Esophagus muscularis mucosa (tissue), 4 donors: ENCODE measurements around the gene ADORA2B. TPM values are rescaled to one million over a fixed set of nuclear protein-coding genes. Genes with fewer than 3 reads are reported as not detected.
A peak's percentile ranks its signal among the peaks of the same experiment; 100 is the strongest.

Experiments
- DNase-seq: peaks from one replicate; pipeline ENCODE4 v3.0.0-alpha.2; 2017; ENCODE audit errors: extremely low spot score
- H3K27ac ChIP-seq, 4 donors: fragments of 200-600 bp; sonication (generic); replicated peaks in 1 of 4; 1 replicate in 3 of 4; 2 replicates in 1 of 4; pipeline ENCODE4 v1.5.1; 2016 to 2019; ENCODE audit warnings: mild to moderate bottlenecking in 1 of 4
- H3K27me3 ChIP-seq, 4 donors: fragments of 200-600 bp; sonication (generic); one replicate each; pipeline versions ENCODE4 v1.5.1 to v1.6.0; 2016 to 2019
- H3K36me3 ChIP-seq, 4 donors: fragments of 200-600 bp; sonication (generic); one replicate each; pipeline ENCODE4 v1.5.1; 2016 to 2019
- H3K4me1 ChIP-seq, 4 donors: fragments of 200-600 bp; sonication (generic); one replicate each; pipeline ENCODE4 v1.5.1; 2016 to 2019
- H3K4me3 ChIP-seq, 4 donors: fragments of 200-600 bp; sonication (generic); 1 replicate in 2 of 4; 2 replicates in 2 of 4; pipeline ENCODE4 v1.5.1; 2016 to 2019; ENCODE audit warnings: mild to moderate bottlenecking in 4 of 4, moderate library complexity in 1 of 4
- H3K9me3 ChIP-seq, 4 donors: fragments of 200-600 bp; sonication (generic); 1 replicate in 3 of 4; 2 replicates in 1 of 4; pipeline ENCODE4 v1.5.1; 2016 to 2019
- CTCF ChIP-seq, 3 experiments: fragments of 200-600 bp in 2 of 3; fragments of 450-650 bp in 1 of 3; sonication (generic) in 2 of 3; IDR thresholded peaks; one replicate each; pipeline ENCODE4 v1.5.1; 2017 to 2019; ENCODE audit warnings: antibody characterized with exemption in 3 of 3, mild to moderate bottlenecking in 2 of 3, moderate library complexity in 1 of 3
- EP300 ChIP-seq: sonication (generic); formaldehyde crosslinking; IDR thresholded peaks from one replicate; pipeline ENCODE4 v1.6.1; 2017; ENCODE audit warnings: antibody characterized with exemption
- POLR2A ChIP-seq: fragments of 450-650 bp; IDR thresholded peaks from one replicate; pipeline ENCODE4 v1.6.1; 2017; ENCODE audit warnings: antibody characterized with exemption, moderate library complexity, mild to moderate bottlenecking, low read depth
- POLR2AphosphoS5 ChIP-seq, 2 donors: sonication (generic); formaldehyde crosslinking; IDR thresholded peaks; one replicate each; pipeline ENCODE4 v1.6.1; 2017; ENCODE audit warnings: antibody characterized with exemption in 2 of 2
- WGBS: methylation state at CpG from one replicate; pipeline ENCODE4 v1.1.5; 2018; 5-methylcytosine and 5-hydroxymethylcytosine counted together
- intact Hi-C: fragments of 100-400 bp; cut with DNase I; formaldehyde crosslinking; loops from one replicate; pipeline ENCODE4 v1.15.1; 2023
- total RNA-seq, 4 donors: library from RNA; depleted of rRNA; stranded (reverse); fragments of >200 nt; gene quantifications; one replicate each; pipeline versions ENCODE4 v1.1.0 to v1.2.1, GENCODE V29; 2016

The ADORA2B gene
- total RNA-seq, 4 donors from 2014 or later: 0.26 to 0.75 (median 0.37) TPM

- H3K4me1 ChIP-seq: peaks cover 7 to 10% (median 8%) of the 10 kb centered on the region in 4 donors
- H3K27ac ChIP-seq: no peak overlapping the region
- H3K36me3 ChIP-seq: no peaks in the 10 kb centered on the region
- TF ChIP-seq POLR2A (no peak), CTCF (IDR thresholded peaks at IDR 0.05) (no peak), POLR2AphosphoS5 (IDR thresholded peaks at IDR 0.05) (no peak), EP300 (no peak)
- intact Hi-C loops: no loop called here
- H3K9me3 ChIP-seq: peaks cover 0 to 7% (median 0%) of the 10 kb centered on the region in 4 donors
- H3K27me3 ChIP-seq: peaks cover 0 to 24% (median 4%) of the 10 kb centered on the region in 4 donors
- DNase-seq: no peak
- no peak overlapping the region for H3K4me3 ChIP-seq
These were observed 25.5 kb upstream of the ADORA2B start for GRCh38 chr17:15919466-15919865.

- WGBS: 70% methylated on average over 9 of the region's 9 CpGs
- H3K4me3 ChIP-seq: no peak overlapping the region
- H3K36me3 ChIP-seq: no peaks in the 10 kb centered on the region
- peaks cover 0 to 4% (median 0%) of the 10 kb centered on the region in 4 donors for H3K9me3 ChIP-seq
- DNase-seq: no peak
- intact Hi-C loops: no loop called here
- H3K4me1 ChIP-seq: peaks cover 7 to 13% (median 9%) of the 10 kb centered on the region in 4 donors
- TF ChIP-seq CTCF (IDR thresholded peaks at IDR 0.05) (no peak), POLR2AphosphoS5 (IDR thresholded peaks at IDR 0.05) (peak in 1 of 2 donors; percentile 17), POLR2A (no peak)
- no peak overlapping the region for H3K27ac ChIP-seq
- H3K27me3 ChIP-seq: peaks cover 0 to 22% (median 4%) of the 10 kb centered on the region in 4 donors
These were observed 24.1 kb upstream of the ADORA2B start for GRCh38 chr17:15920758-15921239.

GRCh38 chr17:15921640-15922039 lies 23.3 kb upstream of the ADORA2B start:
- no peak for DNase-seq
- TF ChIP-seq POLR2A (no peak), EP300 (no peak), POLR2AphosphoS5 (IDR thresholded peaks at IDR 0.05) (no peak), CTCF (IDR thresholded peaks at IDR 0.05) (no peak)
- Histone ChIP-seq H3K4me3 (no peak overlapping the region), H3K27me3 (peaks cover 0 to 17% (median 4%) of the 10 kb centered on the region in 4 donors), H3K4me1 (peaks cover 7 to 19% (median 12%) of the 10 kb centered on the region in 4 donors), H3K36me3 (no peaks in the 10 kb centered on the region), H3K27ac (no peak overlapping the region), H3K9me3 (peaks cover 0 to 4% (median 0%) of the 10 kb centered on the region in 4 donors)
- intact Hi-C loops: no loop called here

- DNase-seq: no peak
- no peaks in the 10 kb centered on the region for H3K36me3 ChIP-seq
- H3K27me3 ChIP-seq: peaks cover 0 to 7% (median 2%) of the 10 kb centered on the region in 4 donors
- H3K9me3 ChIP-seq: peaks cover 0 to 4% (median 0%) of the 10 kb centered on the region in 4 donors
- H3K27ac ChIP-seq: no peak overlapping the region
- intact Hi-C loops: no loop called here
- TF ChIP-seq CTCF (IDR thresholded peaks at IDR 0.05) (no peak), POLR2A (no peak), POLR2AphosphoS5 (IDR thresholded peaks at IDR 0.05) (no peak), EP300 (no peak)
- H3K4me3 ChIP-seq: no peak overlapping the region
- WGBS: 79% methylated on average over 1 of the region's 1 CpG
- H3K4me1 ChIP-seq: peaks cover 2 to 12% (median 7%) of the 10 kb centered on the region in 4 donors
These were observed 22.3 kb upstream of the ADORA2B start for GRCh38 chr17:15922586-15922985.
